ENCODE results near the gene LAMC3.
"Not testable (repeated sequence)": the region's sequence is repeated elsewhere in the genome, so short reads cannot be mapped to it uniquely, and the experiment has no call there.

Gene LAMC3

DNA sequence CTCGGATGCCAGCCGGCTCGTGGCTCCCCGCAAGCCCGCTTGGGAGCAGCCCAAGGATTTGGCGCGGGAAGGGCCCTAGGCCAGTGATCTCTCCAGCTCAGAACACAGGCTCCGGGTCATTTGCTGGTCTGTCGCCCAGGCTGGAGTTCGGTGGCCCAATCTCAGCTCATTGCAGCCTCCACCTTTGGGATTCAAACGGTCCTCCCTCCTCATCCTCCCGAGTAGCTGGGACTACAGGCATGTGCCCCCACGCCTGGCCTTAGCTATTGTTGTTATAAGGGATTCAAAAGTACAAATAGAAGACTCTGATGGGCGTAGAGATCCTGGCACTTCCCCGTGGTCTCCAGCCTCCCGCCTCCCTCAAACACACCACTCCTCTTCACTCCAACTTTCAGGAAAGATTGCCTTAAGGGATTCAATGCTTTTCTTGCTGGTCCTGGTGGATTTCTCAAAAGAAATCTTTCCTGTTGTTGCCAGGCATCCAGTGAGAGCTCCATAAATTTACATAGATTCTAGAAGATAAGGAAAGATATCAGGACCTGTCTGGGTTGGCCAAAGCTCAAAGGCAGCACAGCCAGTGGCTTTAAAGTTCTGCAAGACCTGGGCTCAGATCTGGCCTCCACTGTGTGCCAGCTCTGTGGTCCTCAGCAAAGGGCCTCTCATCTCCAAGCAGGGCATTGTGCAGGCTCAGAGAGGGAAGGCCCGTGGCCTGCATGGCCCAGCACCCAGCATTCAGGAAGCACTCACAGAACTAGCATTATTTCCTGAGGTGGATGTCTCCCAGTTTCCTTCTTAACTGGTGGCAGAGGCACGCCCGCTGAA is 88.4 kb downstream of the LAMC3 start:
- TF ChIP-seq, protein P1, sequence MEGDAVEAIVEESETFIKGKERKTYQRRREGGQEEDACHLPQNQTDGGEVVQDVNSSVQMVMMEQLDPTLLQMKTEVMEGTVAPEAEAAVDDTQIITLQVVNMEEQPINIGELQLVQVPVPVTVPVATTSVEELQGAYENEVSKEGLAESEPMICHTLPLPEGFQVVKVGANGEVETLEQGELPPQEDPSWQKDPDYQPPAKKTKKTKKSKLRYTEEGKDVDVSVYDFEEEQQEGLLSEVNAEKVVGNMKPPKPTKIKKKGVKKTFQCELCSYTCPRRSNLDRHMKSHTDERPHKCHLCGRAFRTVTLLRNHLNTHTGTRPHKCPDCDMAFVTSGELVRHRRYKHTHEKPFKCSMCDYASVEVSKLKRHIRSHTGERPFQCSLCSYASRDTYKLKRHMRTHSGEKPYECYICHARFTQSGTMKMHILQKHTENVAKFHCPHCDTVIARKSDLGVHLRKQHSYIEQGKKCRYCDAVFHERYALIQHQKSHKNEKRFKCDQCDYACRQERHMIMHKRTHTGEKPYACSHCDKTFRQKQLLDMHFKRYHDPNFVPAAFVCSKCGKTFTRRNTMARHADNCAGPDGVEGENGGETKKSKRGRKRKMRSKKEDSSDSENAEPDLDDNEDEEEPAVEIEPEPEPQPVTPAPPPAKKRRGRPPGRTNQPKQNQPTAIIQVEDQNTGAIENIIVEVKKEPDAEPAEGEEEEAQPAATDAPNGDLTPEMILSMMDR (IDR thresholded peaks at IDR 0.05; ENCODE audit: borderline replicate concordance, insufficient read depth, low read depth, low read length) = no peak

DNA sequence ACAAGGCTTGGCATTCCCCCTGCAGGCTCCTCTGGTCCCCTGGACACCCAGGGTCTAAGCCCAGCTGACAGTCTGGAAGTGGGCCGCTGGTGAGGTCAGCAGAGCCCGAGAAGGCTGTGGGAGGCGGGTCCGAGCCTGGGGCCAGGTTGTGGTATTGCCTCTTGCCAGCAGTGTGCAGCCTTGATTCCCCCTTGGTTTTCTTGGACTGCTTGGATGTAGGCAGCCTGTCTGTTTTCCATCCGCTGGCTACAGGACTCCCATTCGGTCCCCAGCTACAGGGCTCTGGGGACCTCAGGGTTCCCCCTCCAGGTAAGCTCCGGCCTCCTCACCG is 88.9 kb downstream of the LAMC3 start:
- H3K4me3 ChIP-seq (ENCODE audit: low read depth, low read length) = no peak overlapping the region
- TF ChIP-seq, protein P1 (IDR thresholded peaks at IDR 0.05; ENCODE audit: borderline replicate concordance, insufficient read depth, low read depth, low read length) = no peak

More for the DNA sequence above, 88.4 kb downstream of the LAMC3 start:
- no peak overlapping the region for H3K4me3 ChIP-seq (ENCODE audit: low read depth, low read length)

DNA sequence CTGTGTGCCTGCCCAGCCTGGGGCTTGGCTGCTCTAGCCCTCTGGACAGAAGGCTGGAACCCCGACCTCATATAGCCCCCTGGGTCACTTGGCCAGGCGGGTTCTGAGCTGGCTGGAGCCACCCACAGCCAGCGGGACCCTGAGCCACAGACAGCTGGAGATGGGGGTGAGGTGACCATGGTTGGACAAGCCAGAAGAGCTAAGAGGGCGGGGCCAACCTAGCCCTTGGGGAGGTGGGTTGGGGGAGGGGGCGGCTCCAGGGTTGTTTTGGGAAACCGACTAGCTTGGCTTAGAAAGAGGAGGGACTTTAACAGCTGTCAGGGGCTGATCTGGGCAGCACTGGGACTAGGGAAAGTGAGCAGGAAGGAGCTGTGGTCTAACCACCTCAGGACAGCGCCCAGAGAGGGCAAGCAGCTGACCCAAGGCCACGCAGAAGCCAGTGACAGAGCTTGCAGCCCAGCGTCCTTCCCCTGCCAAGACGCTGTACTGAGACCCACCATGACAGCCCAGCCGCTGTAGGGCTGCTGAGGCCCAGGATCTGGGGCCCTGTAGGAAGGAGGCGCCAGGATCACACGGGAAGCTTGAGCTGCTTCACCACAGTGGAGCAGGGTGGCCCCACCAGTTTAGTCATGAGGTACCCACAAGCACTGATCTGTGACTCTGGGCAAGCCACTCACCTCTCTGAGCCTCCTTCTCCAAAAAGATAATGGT is 89.6 kb downstream of the LAMC3 start:
- no peak overlapping the region for H3K4me3 ChIP-seq (ENCODE audit: low read depth, low read length)
- TF ChIP-seq, protein P1 (IDR thresholded peaks at IDR 0.05; ENCODE audit: borderline replicate concordance, insufficient read depth, low read depth, low read length) = no peak

DNA sequence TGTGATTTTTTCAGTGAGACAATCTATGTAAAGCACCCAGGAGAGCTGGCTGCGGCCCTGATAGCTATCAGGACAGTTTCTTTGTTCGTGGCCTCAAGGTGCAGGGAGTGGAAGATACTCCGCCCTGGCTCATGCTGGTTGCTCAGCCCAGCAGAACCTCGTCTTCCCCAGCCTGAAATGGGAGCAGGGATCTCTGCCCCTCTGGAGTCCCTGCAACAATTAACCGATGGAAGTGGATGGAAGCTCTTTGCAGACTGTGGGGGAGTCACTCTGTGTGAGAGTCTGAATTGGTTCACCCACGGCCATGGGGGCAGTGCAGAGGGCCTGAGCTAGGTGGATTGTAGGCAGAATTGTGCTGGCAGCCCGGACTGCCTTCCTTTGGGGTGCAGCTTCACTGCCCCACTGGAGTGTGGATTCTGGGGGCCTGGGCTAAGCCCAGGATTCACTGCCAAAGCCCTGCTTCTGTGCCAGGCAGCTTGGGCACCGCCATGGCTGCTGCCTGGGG is 90.2 kb downstream of the LAMC3 start:
- no peak overlapping the region for H3K4me3 ChIP-seq (ENCODE audit: low read depth, low read length)
- TF ChIP-seq, protein P1 (IDR thresholded peaks at IDR 0.05; ENCODE audit: borderline replicate concordance, insufficient read depth, low read depth, low read length) = no peak

DNA sequence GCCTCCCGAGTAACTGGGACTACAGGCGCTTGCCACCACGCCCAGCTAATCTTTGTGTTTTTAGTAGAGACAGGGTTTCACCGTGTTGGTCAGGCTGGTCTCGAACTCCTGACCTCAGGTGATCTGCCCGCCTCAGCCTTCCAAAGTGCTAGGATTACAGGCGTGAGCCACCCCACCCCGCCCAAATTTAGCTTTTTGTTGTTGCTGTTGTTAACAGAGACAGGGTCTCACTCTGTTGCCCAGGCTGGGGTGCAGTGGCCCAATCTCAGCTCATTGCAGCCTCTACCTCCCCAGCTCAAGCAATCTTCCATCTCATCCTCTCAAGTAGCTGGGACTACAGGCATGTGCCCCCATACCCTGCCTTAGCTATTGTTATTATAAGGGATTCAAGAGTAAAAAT is 90.9 kb downstream of the LAMC3 start:
- H3K4me3 ChIP-seq (ENCODE audit: low read depth, low read length) = not testable (repeated sequence)

DNA sequence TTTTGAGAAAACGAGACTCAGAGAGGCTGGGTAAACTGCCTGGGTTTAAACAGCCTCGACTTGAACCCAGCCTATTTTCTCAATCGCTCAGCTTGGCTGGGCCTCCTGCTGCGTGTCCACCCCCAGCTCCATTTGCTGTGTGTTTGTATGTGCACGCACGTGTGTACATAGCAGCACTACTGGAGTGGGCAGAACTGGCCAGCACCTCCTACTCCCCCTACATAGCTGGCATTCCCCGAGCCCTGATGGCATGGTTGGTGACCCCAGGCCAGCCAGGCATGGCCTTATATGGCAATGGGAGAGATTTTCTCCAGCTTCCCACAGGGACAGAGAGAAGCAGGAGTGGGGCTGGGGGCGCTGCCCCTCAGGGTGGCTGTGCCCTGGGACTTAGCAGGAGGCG is 91.5 kb downstream of the LAMC3 start:
- H3K4me3 ChIP-seq (ENCODE audit: low read depth, low read length) = no peak overlapping the region
- TF ChIP-seq, protein P1 (IDR thresholded peaks at IDR 0.05; ENCODE audit: borderline replicate concordance, insufficient read depth, low read depth, low read length) = no peak

DNA sequence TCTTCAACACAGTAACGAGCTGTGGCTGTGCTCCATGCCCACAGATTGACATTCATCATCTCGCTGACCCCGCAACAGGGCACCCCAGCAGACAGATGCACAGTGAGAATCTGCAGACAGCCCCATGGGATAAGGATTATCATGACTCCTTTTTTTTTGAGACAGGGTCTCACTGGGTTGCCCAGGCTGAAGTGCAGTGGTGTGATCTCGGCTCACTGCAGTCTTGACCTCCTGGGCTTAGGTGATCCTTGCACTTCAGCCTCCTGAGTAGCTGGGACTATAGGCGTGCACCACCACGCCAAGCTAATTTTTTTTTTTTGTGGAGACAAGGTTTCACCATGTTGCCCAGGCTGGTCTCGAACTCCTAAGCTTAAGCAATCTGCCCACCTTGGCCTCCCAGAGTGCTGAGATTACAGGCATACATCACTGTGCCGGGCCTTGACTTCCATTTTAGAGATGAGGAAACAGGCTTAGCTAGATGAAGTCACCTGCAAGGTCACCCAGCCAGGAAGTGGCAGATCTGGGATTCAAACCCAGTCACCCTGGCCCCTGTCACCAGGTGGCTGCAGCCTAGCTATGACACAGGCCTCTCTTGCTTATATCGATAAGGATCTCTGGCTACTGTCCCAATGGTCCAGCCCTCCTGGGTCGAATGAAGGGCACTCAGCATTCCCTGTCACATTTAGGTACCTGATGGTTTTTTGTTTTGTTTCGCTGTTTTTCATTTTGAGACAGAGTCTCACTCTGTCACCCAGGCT is 92.4 kb downstream of the LAMC3 start:
- TF ChIP-seq, protein P1 (IDR thresholded peaks at IDR 0.05; ENCODE audit: borderline replicate concordance, insufficient read depth, low read depth, low read length) = no peak
- no peak overlapping the region for H3K4me3 ChIP-seq (ENCODE audit: low read depth, low read length)
